Neural cell (in vitro differentiated cells): ENCODE results near the gene SNCA. TPM values are rescaled to one million over a fixed set of nuclear protein-coding genes. Genes with fewer than 3 reads are reported as not detected.

Experiments
- H2AFZ ChIP-seq: fragments of 200-600, 300-800 bp; sonication (generic), shearing (Covaris generic); 2 replicates; pipeline ENCODE4 v1.6.0; 2014; ENCODE audit warnings: low read depth, mild to moderate bottlenecking, antibody characterized with exemption, low read length, moderate library complexity
- H3F3A ChIP-seq: fragments of 200-600 bp; shearing (Covaris generic); 2 replicates; pipeline ENCODE4 v1.6.1; 2016; ENCODE audit warnings: mild to moderate bottlenecking, moderate library complexity, mixed read lengths, antibody characterized with exemption, low read length; ENCODE audit not compliant: insufficient read depth, poor library complexity, severe bottlenecking
- H3K27ac ChIP-seq: fragments of 200-600, 300-800 bp; sonication (generic), shearing (Covaris generic); 2 replicates; pipeline ENCODE4 v1.5.1; 2014; ENCODE audit warnings: mild to moderate bottlenecking, low read length, moderate library complexity
- H3K27me3 ChIP-seq: fragments of 300-800, 200-600 bp; sonication (generic), shearing (Covaris generic); 2 replicates; pipeline ENCODE4 v1.6.0; 2014; ENCODE audit warnings: mild to moderate bottlenecking, low read depth, low read length, moderate library complexity; ENCODE audit not compliant: insufficient read depth
- H3K36me3 ChIP-seq: fragments of 300-800, 200-600 bp; sonication (generic), shearing (Covaris generic); 2 replicates; pipeline ENCODE4 v1.5.1; 2014; ENCODE audit warnings: mild to moderate bottlenecking, antibody characterized with exemption, low read length, moderate library complexity; ENCODE audit not compliant: insufficient read depth
- H3K4me2 ChIP-seq: fragments of 300-800, 200-600 bp; sonication (generic), shearing (Covaris generic); 2 replicates; pipeline ENCODE4 v1.6.0; 2014; ENCODE audit warnings: mild to moderate bottlenecking, low read length
- H3K4me3 ChIP-seq: fragments of 300-800, 200-600 bp; sonication (generic), shearing (Covaris generic); 2 replicates; pipeline ENCODE4 v1.5.1; 2014; ENCODE audit warnings: mild to moderate bottlenecking, low read length, moderate library complexity
- H3K79me2 ChIP-seq: fragments of 200-600 bp; shearing (Covaris generic); replicated peaks from 2 replicates; pipeline ENCODE4 v1.6.0; 2014; ENCODE audit warnings: mild to moderate bottlenecking, low read length, moderate library complexity; ENCODE audit not compliant: insufficient read depth
- H3K9ac ChIP-seq: fragments of 300-800, 200-600 bp; sonication (generic), shearing (Covaris generic); 2 replicates; pipeline ENCODE4 v1.6.1; 2016; ENCODE audit warnings: mild to moderate bottlenecking, low read length, mixed read lengths
- H3K9me2 ChIP-seq: fragments of 200-600 bp; shearing (Covaris generic); 2 replicates; pipeline ENCODE4 v1.6.1; 2016; ENCODE audit warnings: mild to moderate bottlenecking, low read length, mixed read lengths; ENCODE audit not compliant: insufficient read depth
- H3K9me3 ChIP-seq: fragments of 200-600, 300-800 bp; sonication (generic), shearing (Covaris generic); 2 replicates; pipeline ENCODE4 v1.6.1; 2016; ENCODE audit warnings: mild to moderate bottlenecking, mixed run types, low read length, moderate library complexity, mixed read lengths
- H4K20me1 ChIP-seq: fragments of 200-600 bp; shearing (Covaris generic); 2 replicates; pipeline ENCODE4 v1.6.1; 2016; ENCODE audit warnings: mild to moderate bottlenecking, mixed run types; ENCODE audit not compliant: insufficient read depth
- CTCF ChIP-seq: fragments of 450-650 bp; IDR thresholded peaks from 2 replicates; pipeline ENCODE4 v1.5.1; 2014; ENCODE audit warnings: antibody characterized with exemption, mild to moderate bottlenecking, moderate library complexity; ENCODE audit not compliant: poor library complexity, severe bottlenecking
- EP300 ChIP-seq: fragments of 450-650 bp; conservative IDR thresholded peaks from 2 replicates; pipeline ENCODE4 v1.6.1; 2014; ENCODE audit warnings: antibody characterized with exemption, mild to moderate bottlenecking, moderate library complexity; ENCODE audit not compliant: poor library complexity, severe bottlenecking
- EZH2 ChIP-seq: fragments of 200-600, 300-800 bp; shearing (Covaris generic), sonication (generic); IDR thresholded peaks from 2 replicates; pipeline ENCODE4 v1.6.1; 2014; ENCODE audit warnings: antibody characterized with exemption, low read length, borderline replicate concordance, mild to moderate bottlenecking; ENCODE audit not compliant: insufficient read depth, poor library complexity, severe bottlenecking
- MXI1 ChIP-seq: fragments of 450-650 bp; conservative IDR thresholded peaks from 2 replicates; pipeline ENCODE4 v1.6.1; 2014; ENCODE audit warnings: antibody characterized with exemption, mild to moderate bottlenecking; ENCODE audit not compliant: poor library complexity, severe bottlenecking
- POLR2AphosphoS5 ChIP-seq: IDR thresholded peaks from 2 replicates; pipeline ENCODE4 v1.6.1; 2012
- RAD21 ChIP-seq: fragments of 450-650 bp; conservative IDR thresholded peaks from 2 replicates; pipeline ENCODE4 v1.6.1; 2014; ENCODE audit warnings: antibody characterized with exemption, mild to moderate bottlenecking, moderate library complexity
- SMC3 ChIP-seq: fragments of 450-650 bp; conservative IDR thresholded peaks from 2 replicates; pipeline ENCODE4 v1.6.1; 2014; ENCODE audit warnings: antibody characterized with exemption, mild to moderate bottlenecking, moderate library complexity; ENCODE audit not compliant: poor library complexity
- TAF1 ChIP-seq: IDR thresholded peaks from 2 replicates; pipeline ENCODE4 v1.6.1; 2012; ENCODE audit warnings: low read depth
- polyA plus RNA-seq: library from polyadenylated mRNA; depleted of rRNA; stranded (reverse); fragments of >200 nt; gene quantifications from 2 replicates; pipeline ENCODE4 v1.2.3, GENCODE V29; 2014
- TF ChIP-seq, protein P1 (sequence below): IDR thresholded peaks from 2 replicates; pipeline ENCODE4 v1.6.1; 2012; ENCODE audit warnings: borderline replicate concordance

Gene SNCA
- polyA plus RNA-seq, 1 donor from 2014 or later, result 66.1 TPM

GRCh38 chr4:89700766-89701423 lies 136.1 kb downstream of the SNCA start:
- no peak overlapping the region for H3K4me3 ChIP-seq
- H2AFZ ChIP-seq, result no peak overlapping the region
- no peaks in the 10 kb centered on the region for H3K9me3 ChIP-seq
- H3K9ac ChIP-seq, result no peak overlapping the region
- H4K20me1 ChIP-seq, result no peaks in the 10 kb centered on the region
- H3K79me2 ChIP-seq, result no peaks in the 10 kb centered on the region
- H3K27me3 ChIP-seq, result no peaks in the 10 kb centered on the region
- H3K27ac ChIP-seq, result no peak overlapping the region
- TF ChIP-seq SMC3 (no peak), TAF1 (no peak), EP300 (no peak), RAD21 (no peak), CTCF (no peak), MXI1 (no peak), EZH2 (no peak), POLR2AphosphoS5 (no peak)
- TF ChIP-seq, protein P1, sequence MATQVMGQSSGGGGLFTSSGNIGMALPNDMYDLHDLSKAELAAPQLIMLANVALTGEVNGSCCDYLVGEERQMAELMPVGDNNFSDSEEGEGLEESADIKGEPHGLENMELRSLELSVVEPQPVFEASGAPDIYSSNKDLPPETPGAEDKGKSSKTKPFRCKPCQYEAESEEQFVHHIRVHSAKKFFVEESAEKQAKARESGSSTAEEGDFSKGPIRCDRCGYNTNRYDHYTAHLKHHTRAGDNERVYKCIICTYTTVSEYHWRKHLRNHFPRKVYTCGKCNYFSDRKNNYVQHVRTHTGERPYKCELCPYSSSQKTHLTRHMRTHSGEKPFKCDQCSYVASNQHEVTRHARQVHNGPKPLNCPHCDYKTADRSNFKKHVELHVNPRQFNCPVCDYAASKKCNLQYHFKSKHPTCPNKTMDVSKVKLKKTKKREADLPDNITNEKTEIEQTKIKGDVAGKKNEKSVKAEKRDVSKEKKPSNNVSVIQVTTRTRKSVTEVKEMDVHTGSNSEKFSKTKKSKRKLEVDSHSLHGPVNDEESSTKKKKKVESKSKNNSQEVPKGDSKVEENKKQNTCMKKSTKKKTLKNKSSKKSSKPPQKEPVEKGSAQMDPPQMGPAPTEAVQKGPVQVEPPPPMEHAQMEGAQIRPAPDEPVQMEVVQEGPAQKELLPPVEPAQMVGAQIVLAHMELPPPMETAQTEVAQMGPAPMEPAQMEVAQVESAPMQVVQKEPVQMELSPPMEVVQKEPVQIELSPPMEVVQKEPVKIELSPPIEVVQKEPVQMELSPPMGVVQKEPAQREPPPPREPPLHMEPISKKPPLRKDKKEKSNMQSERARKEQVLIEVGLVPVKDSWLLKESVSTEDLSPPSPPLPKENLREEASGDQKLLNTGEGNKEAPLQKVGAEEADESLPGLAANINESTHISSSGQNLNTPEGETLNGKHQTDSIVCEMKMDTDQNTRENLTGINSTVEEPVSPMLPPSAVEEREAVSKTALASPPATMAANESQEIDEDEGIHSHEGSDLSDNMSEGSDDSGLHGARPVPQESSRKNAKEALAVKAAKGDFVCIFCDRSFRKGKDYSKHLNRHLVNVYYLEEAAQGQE, result no peak
- H3K36me3 ChIP-seq, result no peaks in the 10 kb centered on the region
- no peaks in the 10 kb centered on the region for H3F3A ChIP-seq
- H3K9me2 ChIP-seq, result no peaks in the 10 kb centered on the region
- no peak overlapping the region for H3K4me2 ChIP-seq

GRCh38 chr4:89685690-89686089 lies 151.3 kb downstream of the SNCA start:
- Histone ChIP-seq H4K20me1 (no peaks in the 10 kb centered on the region), H3K79me2 (no peaks in the 10 kb centered on the region), H3K27me3 (no peaks in the 10 kb centered on the region), H3K9ac (no peak overlapping the region), H3K4me2 (no peak overlapping the region), H3K36me3 (no peaks in the 10 kb centered on the region), H3K9me3 (no peaks in the 10 kb centered on the region), H3K4me3 (no peak overlapping the region), H2AFZ (no peak overlapping the region), H3F3A (no peaks in the 10 kb centered on the region), H3K27ac (no peak overlapping the region), H3K9me2 (no peaks in the 10 kb centered on the region)
- TF ChIP-seq MXI1 (no peak), EZH2 (no peak), EP300 (no peak), SMC3 (no peak), CTCF (no peak), RAD21 (no peak), POLR2AphosphoS5 (no peak)
- TF ChIP-seq, protein P1, result no peak
